GM11168 (cell line): Measurements from ENCODE around the gene GNB1L.

Source experiments
- in situ Hi-C: fragments of 300-500 bp; cut with MboI; formaldehyde crosslinking; loops from one replicate; pipeline ENCODE4 v1.12.0; 2022; ENCODE audit warnings: low sequenced_read_pairs; ENCODE audit not compliant: unreplicated experiment

Gene GNB1L

DNA sequence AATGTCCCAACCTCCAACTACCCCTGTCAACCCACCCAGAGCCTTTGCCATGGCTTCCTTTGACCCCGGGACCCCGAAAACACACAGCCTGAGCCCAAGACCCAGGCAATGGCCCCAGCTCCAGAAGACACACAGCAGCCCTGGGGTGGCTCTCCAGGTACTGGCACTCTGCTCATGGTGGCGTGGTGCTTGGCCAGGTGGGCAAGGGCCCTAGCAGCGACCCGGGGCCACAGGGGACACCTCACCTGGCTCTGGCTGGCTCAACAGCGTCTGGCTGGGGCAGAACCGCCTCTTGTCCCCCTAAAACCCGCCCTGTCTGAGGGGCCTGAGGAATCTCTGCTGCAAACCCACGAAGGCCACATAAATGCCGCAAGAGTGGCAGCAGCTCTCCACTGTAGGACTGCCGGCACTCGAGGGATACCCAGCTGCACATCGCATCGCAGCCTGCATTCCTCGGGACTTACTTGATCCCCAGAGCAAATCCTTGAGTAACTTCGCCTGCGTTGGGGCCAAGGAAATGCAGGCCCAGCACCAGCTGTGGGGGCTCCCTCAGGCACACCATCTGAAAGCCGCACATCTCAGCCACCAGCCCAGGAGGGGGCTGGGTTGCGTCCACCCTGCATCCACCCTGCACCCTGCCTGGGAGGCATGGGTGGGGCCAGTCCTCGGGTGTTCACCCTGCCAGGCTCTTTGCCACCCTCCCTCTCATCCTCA lies 23.1 kb upstream of the GNB1L start:
- in situ Hi-C loops = no loop called here

DNA sequence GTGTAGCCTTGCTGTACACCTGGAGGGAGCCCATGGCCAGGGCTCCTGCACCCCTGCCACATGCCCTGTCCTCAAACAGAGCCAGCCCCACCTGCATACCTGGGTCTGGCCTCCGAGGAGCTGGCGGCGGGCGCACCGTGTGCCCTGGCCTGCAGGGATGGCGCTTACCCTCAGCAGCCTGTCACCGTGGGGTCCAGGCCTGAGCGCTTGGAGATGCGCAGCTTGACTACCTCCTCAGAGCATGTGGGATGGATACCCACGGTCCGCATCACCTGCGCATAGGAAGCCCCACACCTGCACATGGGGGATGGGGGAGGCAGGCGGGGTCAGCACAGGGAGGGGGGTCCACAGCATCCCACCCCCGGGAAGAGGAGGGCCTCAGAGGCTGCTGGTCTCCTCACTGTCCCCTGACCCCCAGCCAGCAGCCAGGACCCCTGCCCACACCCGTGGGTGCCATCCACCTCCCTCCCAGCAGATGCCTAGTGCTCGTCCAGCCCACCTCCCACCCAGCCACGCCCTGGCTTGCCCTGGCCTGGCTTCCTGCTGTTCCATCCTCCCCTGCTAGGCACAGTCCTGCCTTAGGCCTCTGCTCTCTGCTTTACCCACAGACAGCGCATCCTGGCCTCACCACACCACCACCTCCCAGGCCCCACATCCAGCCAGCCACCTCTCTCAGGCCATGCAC lies 22.4 kb upstream of the GNB1L start:
- in situ Hi-C loops = no loop called here

DNA sequence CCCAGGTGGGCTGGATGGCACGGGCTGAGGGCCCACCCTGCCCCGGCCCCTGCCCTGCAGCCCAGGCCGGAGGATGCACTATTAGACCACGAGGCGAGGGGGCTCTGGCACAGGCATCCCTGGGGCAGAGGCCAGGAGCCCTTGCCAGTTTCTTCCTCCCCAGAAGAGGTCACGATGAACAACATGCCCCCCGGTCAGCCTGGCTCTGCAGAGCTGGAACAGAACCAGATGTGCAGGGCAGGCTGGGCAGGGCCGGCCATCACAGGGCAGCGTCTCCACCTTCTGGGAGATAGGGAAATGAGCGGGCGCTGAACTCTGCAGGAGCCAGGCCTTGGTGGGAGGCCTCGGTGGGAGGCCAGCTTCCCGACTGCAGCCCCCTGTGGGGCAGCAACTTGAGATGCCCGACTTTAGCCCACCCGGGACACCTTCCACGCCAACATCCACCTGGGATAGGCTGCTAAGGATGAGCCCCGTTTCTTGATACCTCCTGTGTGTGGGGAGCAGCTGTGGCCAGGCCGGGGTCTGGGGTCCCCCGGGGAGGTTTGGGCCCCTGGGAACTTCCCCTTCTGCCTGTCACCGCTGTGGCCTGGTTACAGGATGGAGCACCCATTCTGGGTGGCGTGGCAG lies 21.8 kb upstream of the GNB1L start:
- in situ Hi-C loops = no loop called here

DNA sequence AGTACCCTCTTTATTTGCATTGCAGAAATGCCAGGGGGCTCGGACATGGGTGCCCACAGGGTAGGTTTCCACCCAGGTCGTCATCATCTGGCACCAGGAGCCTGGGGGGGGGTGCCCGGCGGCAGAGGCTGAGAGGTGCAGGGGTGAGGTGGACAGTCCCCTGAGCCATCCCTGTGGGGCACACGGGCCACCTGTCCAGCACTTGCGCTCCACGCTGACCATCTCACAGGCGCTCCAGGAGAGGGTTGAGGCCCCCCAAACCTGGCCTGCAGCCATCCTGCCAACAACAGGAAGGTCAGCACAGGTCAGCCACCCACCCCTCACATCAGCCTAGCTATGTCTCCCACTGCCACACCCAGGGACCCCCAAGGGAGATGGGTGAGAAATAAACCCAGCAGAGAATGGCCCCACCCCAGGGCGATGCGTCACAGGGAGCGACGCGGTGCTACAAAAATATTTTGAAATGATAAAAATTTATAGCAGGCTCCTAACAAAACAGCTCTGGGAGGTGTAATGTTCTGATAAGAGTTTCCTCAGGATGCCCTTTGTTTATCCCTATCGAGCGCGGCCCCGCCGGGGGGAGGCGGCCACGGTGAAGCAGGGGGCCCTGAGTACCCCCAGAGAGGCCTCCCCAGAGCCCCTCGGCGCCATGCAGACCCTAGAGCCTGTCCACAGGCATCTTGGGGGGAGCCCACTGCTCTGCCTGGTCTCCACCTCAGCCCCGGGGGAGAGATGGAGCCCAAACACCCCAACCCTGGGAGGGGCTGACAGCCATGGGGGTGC lies 21.0 kb upstream of the GNB1L start:
- in situ Hi-C loops = no loop called here

DNA sequence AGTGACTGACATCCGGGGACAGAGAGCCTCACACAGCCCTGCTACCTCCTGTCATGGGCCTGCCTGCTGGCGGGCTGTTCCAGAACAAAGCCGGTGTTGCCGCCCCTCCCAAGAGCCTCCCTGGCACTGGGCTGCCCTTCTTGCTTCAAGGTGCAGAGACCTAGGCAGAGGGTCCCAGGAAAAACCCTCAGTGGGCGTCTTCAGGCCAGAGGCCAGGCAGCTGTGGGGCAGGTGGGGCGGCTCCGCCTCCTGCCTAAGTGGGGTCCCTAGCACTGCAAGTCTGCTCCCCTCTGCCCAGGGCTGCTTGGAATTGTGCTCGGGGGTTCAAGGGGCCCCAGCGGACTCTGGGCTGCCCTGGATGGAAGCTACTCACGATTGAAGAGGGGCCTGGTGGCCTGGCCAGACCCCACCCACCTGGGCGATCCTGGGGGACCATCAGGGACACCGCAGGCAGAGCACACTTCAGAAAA lies 20.4 kb upstream of the GNB1L start:
- in situ Hi-C loops = no loop called here

DNA sequence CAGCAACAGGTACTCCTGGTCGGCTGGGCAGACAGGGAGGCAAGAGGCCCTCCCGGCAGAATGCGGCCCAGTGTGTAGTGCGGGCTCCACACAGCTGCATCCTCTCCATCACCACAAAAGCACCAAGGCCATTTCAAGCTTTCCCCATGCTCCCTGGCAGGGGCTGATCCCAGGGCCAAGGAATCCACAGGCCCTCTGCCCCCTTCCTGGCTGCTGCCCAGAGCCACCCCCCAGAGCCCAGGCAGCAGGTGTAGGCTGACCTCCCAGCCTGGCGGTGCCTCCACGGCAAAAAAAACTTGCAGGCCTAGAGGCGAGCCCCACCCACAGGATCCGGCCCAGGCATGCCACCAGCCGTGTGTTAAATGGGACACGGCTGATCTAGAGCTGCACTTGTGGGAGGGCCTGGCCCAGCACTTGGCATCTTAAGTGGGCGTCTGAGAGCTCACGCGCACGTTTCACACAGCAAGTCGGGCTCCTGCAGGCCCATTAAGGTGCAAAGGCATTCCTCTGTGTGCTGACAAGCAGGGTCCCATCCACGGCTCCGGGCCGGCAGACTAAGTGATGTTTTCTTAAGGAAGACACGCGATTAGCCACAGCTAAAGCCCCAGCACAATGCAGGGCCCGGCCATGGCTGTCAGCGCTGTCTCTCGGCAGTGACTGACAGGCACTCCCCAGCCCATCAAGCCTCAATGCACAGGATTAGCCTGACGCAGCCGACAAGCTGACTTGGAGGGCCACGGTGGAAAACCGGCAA lies 19.8 kb upstream of the GNB1L start:
- in situ Hi-C loops = no loop called here

DNA sequence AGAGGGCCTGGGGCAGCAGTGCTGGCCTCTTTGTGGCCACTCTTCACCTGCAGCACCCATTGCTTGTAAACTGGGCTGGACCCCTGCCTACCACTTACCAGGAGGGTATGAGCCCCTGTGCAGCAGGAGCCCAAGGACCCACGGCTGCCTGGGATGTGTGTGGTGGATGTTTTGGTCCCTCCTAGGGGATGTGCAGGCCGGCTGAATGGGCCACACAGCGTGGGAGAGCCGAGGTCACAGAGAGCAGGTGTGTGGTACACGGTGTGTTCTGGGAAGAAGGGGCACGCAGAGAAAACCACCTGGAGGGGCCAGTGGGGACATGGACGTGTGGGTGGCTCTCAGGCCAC lies 19.3 kb upstream of the GNB1L start:
- in situ Hi-C loops = no loop called here

DNA sequence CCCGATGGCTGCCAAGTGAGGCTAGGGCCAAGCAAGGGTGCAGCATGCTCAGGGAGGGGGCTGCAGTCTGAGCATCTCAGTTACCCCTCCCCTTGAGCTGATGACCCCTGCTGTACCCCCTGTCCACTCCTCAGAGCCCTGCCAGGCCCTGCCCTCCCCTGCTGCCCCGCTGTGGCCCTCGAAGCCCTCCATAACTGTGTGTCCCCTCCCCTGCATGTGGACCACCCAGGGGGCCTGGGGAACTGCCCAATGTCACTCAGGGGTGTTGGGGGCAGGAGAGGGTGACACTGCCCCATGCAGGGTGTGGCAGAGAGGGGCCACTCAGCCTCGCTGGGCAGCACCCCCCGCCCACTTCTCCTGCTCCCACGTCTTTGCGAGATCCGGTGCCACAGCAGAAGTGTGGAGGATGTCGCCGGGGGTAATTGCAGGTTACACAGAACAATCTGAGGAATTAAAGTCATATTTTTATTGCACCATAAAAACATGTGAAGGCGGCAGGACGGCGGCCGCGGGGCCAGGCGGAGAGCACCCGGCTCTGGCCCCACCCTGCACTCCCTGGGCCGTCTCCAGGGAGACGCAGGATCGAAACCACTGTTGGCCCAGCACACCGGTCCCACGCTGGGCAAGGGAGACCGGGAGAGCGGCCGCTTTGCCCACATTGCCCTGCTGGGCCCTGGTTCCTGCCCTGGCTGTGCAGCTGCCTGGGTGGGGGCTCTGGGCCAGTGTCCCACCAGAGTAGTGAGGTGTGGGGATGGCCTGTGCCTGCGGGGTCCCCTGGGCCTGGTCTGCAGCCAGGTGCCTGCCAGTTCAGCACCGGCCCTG lies 18.7 kb upstream of the GNB1L start:
- in situ Hi-C loops = no loop called here

DNA sequence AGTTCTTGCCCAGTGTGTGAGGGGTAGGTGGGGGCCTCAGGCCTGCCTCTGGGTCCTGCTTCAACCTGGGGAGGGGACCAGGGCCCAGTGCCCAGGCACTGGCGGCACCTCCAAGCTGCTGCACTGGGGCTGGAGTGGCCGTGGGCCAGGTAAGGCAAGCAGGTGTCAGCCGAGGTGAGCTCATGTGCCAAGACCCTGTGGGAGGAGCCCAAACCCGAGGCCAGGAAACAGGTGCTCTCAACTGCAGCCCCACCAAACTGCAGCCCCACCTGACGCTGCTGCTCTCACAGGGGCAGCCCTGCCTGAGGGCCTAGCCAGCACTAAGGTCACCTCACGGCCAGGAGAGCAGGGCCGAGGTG lies 18.1 kb upstream of the GNB1L start:
- in situ Hi-C loops = no loop called here

DNA sequence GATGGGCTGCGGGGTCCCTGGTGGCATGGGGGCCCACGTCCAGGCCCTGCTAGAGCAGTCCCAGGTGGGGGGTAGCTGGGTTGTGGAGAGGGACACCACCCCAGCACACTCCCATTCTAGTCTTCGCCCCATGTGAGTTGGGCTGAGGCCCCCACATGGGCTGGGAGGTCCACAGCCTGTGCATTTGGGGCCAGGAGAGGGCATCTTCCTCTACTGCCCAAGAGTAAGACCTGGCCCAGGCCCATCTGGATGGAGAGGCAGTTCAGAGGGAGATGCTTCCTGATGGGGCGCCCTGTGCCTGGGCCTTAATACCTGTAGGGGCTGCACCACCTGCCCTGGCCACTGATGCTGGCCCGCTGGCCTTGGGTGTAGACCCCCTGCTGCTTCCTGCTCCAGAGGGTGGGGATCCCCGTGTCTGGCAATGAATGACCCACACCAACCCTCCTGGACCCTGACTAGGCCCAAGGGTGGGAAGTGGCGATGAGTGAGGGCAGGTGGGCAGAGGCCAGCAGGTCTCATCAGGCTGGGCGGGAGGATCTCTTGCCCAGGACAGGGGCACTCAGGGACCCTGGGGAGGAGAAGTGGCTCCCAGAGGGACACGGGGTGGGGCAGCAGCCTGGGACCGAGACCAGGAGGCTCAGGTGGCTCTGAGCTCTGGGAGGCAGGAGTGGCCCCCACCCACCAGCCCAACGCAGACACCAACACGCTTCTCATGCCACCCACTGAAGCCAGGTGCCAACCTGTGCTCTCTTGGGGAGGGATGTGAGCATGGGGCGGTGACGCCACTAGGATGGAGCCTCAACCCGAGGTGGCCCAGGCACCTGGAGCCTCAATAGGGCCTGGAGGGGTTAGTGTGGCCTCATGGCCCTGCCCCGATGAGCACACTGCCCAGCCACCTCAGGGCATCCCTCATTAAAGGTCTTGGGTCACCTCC lies 17.4 kb upstream of the GNB1L start:
- in situ Hi-C loops = no loop called here

DNA sequence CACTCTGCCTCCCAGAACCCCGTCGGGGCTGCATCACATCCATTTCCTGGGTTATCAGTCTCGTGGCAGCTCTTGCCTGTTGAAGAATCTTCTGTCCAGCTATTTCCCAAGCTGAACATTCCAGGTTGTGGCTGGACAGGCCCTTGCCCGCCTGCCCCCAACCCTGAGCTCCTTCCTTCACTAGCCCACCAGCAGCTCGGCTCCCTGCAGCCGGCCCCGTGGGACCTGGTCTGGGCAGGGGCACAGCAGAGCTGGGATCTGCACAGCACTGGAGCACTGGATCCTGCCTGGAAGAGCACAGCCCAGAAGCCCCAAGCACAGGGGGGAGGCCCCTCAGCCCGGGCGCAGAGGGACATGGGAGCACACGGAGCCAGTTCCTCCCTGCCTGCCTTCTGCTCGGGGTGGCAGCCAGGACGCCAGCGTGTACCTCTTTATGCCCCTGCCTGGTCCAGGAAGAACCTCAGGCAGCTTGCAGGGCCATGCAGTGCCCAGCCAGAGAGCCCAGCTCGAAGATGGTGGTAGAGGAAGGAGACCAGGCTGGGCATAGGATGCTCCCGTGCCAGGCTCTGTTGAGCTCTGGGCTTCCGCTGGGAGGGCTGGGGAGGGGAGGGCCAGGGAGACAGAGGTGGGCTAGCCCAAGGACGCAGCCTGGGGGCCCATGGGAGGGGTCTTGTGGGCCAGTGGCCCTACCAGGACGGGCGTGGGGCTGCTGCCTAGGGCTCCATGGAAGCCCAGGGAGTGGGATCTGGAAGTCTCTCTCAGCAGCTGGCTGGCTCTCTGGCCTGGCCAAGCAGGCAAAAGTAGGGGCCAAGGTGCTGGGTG lies 16.6 kb upstream of the GNB1L start:
- in situ Hi-C loops = no loop called here

DNA sequence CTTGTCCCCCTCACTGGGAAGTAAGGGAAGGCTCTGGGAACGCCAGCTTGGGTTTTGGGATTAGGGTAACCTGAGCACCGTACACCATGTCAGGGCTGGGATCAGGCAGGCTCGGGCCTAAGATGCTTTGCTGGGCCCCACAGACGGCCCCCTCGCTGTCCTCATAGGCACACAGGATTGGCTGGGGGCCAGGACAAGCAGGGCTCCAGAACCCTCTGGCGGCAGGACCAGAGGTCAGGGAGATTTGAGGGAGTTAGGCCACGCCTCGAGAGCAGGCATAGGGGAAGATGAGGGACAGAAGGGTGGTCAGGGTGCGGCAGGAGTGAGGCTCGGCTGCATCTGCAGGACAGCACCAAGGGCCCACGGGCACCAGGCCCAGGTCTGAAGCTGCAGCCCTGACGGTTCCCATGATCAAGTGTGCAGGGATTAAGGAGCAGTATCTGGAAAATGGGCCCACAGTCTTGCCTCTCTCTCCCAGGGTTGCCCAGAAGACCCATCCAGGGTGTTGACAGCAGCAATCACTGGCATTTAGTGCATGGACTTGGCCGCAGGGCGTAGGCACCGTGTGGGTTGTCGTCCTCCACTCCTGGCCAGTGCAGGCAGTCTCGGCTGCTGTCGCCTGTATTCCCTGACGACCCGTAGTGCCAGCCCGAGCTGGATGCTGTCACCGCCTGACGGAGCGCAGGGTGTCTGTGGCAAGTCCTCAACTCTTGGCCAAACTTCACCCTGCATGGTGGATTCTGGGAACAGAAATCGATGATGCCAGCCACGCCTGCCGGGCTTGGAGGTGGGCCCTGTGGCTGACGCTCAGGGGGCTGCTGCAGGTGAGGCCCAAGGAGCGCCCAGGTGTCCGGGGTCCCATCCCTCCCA lies 15.7 kb upstream of the GNB1L start:
- in situ Hi-C loops = no loop called here

DNA sequence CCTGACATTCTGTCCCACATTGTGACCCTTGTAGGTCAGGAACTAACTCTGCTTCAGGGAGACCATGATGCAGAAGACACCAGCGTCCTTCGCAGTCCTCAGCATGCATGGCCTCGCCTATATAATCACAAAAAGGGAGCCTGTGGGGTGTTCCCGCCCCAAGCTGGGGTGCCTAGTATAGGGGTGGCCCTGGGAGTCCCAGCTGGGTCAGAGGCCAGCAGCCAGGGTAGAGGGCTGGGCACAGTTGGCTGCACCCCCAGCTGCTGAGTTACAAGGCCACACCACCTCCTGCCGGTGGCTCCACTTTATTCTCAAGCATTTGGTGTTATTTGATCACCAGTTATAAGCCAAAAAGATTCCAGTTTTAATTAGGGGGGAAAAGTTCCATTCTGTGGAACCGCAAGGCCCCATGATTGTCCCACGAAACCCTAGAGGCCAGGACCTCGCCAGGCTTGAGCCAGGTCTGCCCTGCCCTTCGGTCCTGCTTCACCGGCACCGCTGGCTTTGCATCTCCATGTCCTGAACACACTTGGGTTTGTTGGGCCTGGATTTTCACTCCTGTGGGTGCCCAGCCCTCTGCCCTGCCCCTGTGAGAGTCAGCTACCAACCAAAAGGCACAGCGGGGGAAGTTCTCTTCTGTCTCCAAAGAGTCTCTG lies 15.0 kb upstream of the GNB1L start:
- in situ Hi-C loops = no loop called here

DNA sequence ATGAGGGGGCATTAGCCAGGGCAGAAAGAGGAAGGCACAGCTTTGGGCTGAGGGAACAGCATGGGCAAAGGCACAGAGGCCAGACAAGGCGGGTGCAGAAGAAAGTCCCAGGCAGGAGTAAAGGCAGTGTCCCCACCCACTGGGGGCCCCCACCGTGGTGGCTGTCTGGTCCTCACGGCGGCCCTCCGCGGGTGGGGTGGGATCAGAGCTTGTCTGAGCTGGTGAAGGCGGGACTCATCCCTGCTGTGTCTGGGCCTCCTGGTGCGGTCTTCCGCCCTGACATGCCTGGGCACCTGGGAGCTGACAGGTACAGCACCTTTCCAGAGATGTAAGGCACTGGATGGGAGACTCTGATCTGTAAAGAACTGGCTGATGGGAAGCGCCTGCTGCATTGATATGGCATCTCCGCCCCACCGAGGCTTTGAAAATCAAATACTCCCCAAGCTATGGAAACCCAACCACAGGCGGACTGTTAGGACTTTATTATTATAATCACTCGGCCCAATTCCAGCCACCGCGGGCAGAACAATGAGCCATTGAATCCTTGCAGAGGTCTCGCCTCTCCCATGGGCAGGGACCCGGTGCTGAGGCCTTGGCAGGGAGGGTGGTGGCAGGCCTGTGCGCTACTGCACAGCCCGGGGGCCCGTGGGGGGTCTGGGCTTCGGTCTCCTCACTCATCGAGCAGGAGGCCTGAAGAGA lies 14.2 kb upstream of the GNB1L start:
- in situ Hi-C loops = no loop called here

DNA sequence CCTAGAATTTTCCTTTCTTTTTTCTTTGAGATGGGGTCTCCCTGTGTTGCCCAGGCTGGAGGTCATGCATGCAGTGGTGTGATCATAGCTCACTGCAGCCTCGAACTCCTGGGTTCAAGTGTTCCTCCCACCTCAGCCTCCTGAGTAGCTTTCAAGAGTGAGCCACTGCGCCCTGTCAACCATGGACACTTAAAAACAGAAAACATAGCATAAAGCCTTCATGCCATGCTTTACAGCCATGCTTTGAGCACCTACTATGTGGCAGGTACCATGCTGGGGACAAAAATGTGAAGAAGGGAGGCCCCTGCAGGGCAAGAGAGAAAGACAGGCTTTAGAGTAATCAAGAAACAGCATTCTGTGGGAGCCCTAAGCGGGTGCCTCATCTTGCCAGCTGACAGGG lies 13.7 kb upstream of the GNB1L start:
- in situ Hi-C loops = no loop called here

DNA sequence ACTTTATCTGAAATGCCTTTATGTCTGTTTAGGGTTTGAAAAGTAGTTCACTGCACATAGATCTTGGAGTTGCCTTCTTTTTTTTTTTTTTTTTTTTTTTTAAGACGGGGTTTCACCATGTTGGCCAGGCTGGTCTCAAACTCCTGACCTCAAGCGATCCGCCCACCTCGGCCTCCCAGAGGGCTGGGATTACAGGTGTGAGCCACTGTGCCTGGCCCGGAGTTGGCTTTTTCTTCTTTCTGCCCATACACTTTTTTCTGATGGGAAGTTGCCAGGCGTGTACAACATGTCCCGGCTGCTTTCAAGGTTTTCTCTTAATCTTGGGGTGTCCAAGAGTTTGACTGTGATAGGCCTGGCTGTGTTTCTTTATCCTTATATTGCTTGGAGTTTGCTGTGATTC lies 12.9 kb upstream of the GNB1L start:
- in situ Hi-C loops = no loop called here
